Activated CD4-positive, alpha-beta T cell treated with anti-CD3 and anti-CD28 coated beads for 36 hours (primary cell): Measurements from ENCODE around the gene CD209. TPM values are rescaled to one million over a fixed set of nuclear protein-coding genes. Genes with fewer than 3 reads are reported as not detected.
"Not testable (repeated sequence)": the region's sequence is repeated elsewhere in the genome, so short reads cannot be mapped to it uniquely, and the experiment has no call there.

Experiments used
- ATAC-seq: fragments of 200-7000 bp; cut with Tn5 transposase; one replicate; pipeline ENCODE4 v1.10.0; 2021; ENCODE audit warnings: mild to moderate bottlenecking, moderate library complexity
- CTCF ChIA-PET: fragments of 350-600 bp; sonication (Branson Sonifier 250); formaldehyde crosslinking; loops from one replicate; lab custom pipeline; 2021; ENCODE audit warnings: antibody characterized with exemption; lab: Charles Lee
- POLR2A ChIA-PET: fragments of 350-600 bp; sonication (Branson Sonifier 250); formaldehyde crosslinking; loops from one replicate; lab custom pipeline; 2021; ENCODE audit warnings: antibody characterized with exemption, inconsistent platforms; lab: Charles Lee
- DNase-seq: peaks from one replicate; pipeline ENCODE4 v3.0.0-alpha.2; 2020
- H3K27ac Mint-ChIP-seq: one replicate; pipeline ENCODE4 v1.8.0; 2021; ENCODE audit warnings: mixed read lengths
- H3K27me3 Mint-ChIP-seq: one replicate; pipeline ENCODE4 v1.8.0; 2021; ENCODE audit warnings: mixed read lengths
- H3K36me3 Mint-ChIP-seq: one replicate; pipeline ENCODE4 v1.8.0; 2021; ENCODE audit warnings: low read depth, mixed read lengths
- H3K4me1 Mint-ChIP-seq: one replicate; pipeline ENCODE4 v1.8.0; 2021; ENCODE audit warnings: mixed read lengths
- H3K4me3 Mint-ChIP-seq: one replicate; pipeline ENCODE4 v1.8.0; 2021; ENCODE audit warnings: mild to moderate bottlenecking, moderate library complexity, mixed read lengths
- H3K9me3 Mint-ChIP-seq: one replicate; pipeline ENCODE4 v1.8.0; 2021; ENCODE audit warnings: low read depth, mixed read lengths
- intact Hi-C, 2 experiments: fragments of 100-400 bp; cut with DNase I in 1 of 2; cut with micrococcal nuclease in 1 of 2; formaldehyde crosslinking; loops; one replicate each; pipeline versions ENCODE4 v1.14.2 to v1.15.1; 2022 to 2024; cut with DNase I, micrococcal nuclease
- total RNA-seq, 2 experiments: library from RNA; stranded (reverse); gene quantifications; one replicate each; pipeline ENCODE4 v1.2.3, GENCODE V29; 2021

CD209 gene, protein sequence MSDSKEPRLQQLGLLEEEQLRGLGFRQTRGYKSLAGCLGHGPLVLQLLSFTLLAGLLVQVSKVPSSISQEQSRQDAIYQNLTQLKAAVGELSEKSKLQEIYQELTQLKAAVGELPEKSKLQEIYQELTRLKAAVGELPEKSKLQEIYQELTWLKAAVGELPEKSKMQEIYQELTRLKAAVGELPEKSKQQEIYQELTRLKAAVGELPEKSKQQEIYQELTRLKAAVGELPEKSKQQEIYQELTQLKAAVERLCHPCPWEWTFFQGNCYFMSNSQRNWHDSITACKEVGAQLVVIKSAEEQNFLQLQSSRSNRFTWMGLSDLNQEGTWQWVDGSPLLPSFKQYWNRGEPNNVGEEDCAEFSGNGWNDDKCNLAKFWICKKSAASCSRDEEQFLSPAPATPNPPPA
- not detected for total RNA-seq

DNA sequence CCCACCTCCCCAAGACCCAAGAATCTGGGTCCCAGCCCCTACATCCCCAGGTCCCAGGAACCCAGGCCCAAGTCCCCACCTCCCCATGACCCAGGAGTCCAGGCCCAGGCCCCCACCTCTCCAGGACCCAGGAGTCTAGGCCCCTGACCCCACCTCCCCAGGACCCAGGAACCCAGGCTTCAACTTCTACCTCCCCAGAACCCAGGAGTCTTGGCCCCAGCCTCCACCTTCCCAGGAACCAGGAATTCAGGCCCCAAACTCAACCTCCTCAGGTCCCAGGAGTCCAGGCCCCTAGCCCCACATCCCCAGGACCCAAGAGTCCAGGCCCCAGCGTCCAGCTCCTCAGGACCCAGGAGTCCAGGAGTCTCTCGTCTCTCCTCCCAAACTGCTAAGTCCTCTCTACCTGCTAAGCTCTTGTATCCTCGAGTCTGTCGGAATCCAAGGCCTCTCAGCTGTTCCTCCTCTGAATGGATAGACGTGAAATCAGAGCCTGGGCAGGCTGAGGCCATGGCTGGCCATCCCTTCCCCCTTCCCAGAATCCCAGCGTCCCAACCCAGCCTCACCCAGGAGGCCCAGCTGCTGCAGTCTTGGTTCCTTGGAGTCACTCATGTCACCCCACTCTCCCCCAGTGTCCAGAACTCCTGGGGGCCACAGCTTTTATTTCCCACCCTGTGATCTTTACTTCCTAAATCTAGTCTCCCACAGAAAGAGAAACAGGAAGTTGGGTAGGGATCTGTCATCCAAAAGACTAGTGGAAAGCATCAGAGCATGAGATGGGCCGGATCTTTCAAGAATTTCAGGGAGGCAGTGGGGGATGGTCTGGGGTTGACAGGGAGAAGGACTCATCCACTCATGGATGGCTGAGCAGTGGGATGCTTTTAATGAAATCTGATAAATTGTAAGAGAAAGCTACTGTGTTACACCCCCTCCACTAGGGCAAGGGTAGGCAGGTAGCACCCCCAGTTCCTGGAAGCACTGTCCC is at the start of gene CD209:
Gene CD209 (minus strand): TSS at position 632 of the 982 bp plus-strand sequence. CDS start 23 bp downstream, at position 609.
- H3K4me3 Mint-ChIP-seq, result no peak within 1 kb of the TSS
- intact Hi-C loops, result no loop called here
- H3K27ac Mint-ChIP-seq, result no peak within 1 kb of the TSS
- POLR2A ChIA-PET, result interaction anchor here (0.6 kb wide), 2 partner anchors 51 to 703 kb away, joined by 3 to 5 read pairs; no protein-coding TSS in a partner anchor
- peaks cover 39% of the 10 kb centered on the region for H3K27me3 Mint-ChIP-seq
- H3K4me1 Mint-ChIP-seq, result peaks cover 17% of the 10 kb centered on the region
- DNase-seq (no peak), ATAC-seq (no peak)
- H3K9me3 Mint-ChIP-seq, result peaks cover 16% of the 10 kb centered on the region
- H3K36me3 Mint-ChIP-seq, result peaks cover 5% of the 10 kb centered on the region
- CTCF ChIA-PET, result interaction anchor here (0.9 to 1.5 kb wide), 3 partner anchors 8 to 66 kb away, joined by 3 to 6 read pairs (median 3); partner anchors contain the start of gene TRAPPC5

DNA sequence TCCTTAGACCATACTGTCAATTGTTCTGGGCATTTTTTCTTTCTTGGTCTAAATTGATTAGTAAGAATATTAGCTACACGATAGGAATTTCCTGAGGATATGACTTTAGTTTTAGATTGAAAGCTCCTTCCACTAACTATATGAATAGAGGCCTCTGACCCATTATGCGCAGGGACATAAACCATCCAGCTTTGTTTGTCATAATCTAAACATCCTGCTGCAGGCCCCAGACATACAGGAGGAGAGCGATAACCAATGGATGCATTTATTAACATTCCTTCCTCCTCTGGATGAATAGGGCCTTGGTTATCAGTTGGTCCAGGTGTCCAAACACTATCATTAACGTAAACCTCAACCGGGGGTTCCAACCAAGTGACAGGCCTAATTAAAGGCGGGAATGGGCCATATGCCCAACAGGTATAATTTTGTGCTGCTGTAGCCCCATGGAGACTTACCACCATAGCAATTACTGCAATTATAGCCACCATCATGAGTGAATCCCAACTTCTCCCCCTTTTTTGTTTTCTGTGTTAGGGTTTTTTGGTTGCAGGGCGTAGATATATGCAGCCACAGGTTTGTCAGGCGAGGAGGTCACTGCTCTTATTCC is 48.3 kb upstream of the CD209 start:
- DNase-seq, result no peak
- ChIA-PET CTCF (interaction anchor here (0.6 to 0.9 kb wide), 3 partner anchors 49 to 227 kb away, joined by 3 read pairs; no protein-coding TSS in a partner anchor), POLR2A (no interaction called here)
- Mint-ChIP-seq H3K27ac (no peak overlapping the region), H3K27me3 (peaks cover 13% of the 10 kb centered on the region), H3K36me3 (no peaks in the 10 kb centered on the region), H3K4me3 (no peak overlapping the region), H3K4me1 (peaks cover 8% of the 10 kb centered on the region), H3K9me3 (no peaks in the 10 kb centered on the region)
- intact Hi-C loops, result loop anchor here in 1 of 2 experiments (5.0 kb wide), 1 partner anchor 443 kb away; no protein-coding TSS in a partner anchor
- ATAC-seq, result no peak

DNA sequence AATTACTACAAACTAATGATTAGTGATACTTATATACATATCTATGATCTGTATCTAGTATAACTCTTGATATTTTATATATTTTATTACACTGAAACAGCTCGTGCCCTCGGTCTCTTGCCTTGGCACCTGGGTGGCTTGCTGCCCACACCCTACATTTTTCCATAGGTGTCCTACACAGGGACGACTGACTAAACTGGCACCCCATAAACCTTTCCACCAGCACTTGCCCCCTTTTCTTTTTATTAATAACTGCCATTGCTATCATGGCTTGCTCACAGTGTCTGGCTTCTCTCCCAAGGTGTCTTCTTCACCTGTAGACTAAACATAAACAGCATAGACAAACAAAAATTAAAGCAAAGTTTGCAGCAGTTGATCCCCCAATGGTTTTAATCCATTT is 46.2 kb upstream of the CD209 start:
- Mint-ChIP-seq H3K27me3 (peaks cover 18% of the 10 kb centered on the region), H3K9me3 (no peaks in the 10 kb centered on the region), H3K4me1 (peaks cover 9% of the 10 kb centered on the region), H3K36me3 (no peaks in the 10 kb centered on the region), H3K4me3 (no peak overlapping the region), H3K27ac (no peak overlapping the region)
- DNase-seq (no peak), ATAC-seq (no peak)
- POLR2A ChIA-PET, result no interaction called here
- intact Hi-C loops, result no loop called here
- CTCF ChIA-PET, result no interaction called here

DNA sequence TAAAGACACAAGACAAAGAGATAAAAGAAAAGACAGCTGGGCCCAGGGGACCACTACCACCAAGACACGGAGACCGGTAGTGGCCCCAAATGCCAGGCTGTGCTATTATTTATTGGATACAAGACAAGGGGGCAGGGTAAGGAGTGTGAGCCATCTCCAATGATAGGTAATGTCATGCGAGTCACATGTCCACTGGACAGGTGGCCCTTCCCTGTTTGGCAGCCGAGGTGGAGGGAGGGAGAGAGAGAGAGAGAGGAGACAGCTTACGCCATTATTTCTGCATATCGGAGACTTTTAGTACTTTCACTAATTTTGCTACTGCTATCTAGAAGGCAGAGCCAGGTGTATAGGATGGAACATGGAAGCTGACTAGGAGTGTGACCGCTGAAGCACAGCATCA is 45.4 kb upstream of the CD209 start:
- CTCF ChIA-PET, H3K4me3 Mint-ChIP-seq, H3K27ac Mint-ChIP-seq, H3K9me3 Mint-ChIP-seq, DNase-seq, POLR2A ChIA-PET, H3K4me1 Mint-ChIP-seq, intact Hi-C loops, H3K36me3 Mint-ChIP-seq, ATAC-seq: not testable (repeated sequence)
- H3K27me3 Mint-ChIP-seq, result peaks cover 23% of the 10 kb centered on the region

DNA sequence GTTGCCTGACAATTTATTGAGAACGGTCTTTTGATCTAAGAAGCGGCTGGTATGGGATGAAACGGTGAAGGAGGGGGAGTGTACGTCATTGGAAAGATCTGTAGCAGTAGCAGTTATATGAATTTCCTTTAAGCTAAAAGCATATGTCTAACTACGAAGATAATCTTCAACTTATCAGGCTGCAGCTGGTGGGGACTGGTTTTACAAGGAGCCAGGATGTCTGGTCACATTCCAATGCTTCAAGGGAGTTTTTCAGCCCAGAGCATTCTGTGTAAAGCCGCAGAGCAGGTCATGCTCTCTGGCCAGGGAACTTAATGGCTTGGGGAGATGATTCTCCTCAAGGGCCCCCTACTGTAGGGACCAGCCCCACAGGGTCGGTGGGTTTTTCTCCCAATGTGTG is 44.9 kb upstream of the CD209 start:
- ChIA-PET POLR2A (no interaction called here), CTCF (no interaction called here)
- no peaks in the 10 kb centered on the region for H3K36me3 Mint-ChIP-seq
- H3K4me3 Mint-ChIP-seq, result no peak overlapping the region
- ATAC-seq (no peak), DNase-seq (no peak)
- H3K9me3 Mint-ChIP-seq, result no peaks in the 10 kb centered on the region
- H3K4me1 Mint-ChIP-seq, result peaks cover 9% of the 10 kb centered on the region
- peaks cover 26% of the 10 kb centered on the region for H3K27me3 Mint-ChIP-seq
- H3K27ac Mint-ChIP-seq, result no peak overlapping the region
- intact Hi-C loops, result no loop called here

DNA sequence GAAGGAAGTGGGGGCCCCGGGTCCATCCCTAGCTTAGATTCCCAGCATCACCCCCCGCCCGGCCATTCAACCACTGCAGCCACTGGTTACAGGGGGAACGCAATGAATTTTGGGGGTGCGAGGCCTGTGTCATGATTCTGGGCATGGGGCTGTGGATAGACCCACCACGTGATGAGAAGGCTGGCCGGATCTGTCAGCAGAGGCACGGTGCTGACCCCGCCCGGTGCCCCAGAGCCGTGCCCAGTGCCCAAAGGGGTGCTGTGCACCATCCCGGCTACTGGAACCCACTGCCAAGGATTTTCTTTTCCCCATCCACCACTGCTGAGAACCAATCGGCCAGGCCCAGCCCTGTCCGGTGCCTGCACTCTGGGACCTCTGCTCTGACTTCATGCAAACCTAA is 43.1 kb upstream of the CD209 start:
- Mint-ChIP-seq H3K27ac (no peak overlapping the region), H3K27me3 (peaks cover 30% of the 10 kb centered on the region), H3K9me3 (no peaks in the 10 kb centered on the region), H3K4me1 (peaks cover 9% of the 10 kb centered on the region), H3K36me3 (no peaks in the 10 kb centered on the region), H3K4me3 (no peak overlapping the region)
- ChIA-PET POLR2A (no interaction called here), CTCF (no interaction called here)
- DNase-seq (no peak), ATAC-seq (no peak)
- intact Hi-C loops, result no loop called here

DNA sequence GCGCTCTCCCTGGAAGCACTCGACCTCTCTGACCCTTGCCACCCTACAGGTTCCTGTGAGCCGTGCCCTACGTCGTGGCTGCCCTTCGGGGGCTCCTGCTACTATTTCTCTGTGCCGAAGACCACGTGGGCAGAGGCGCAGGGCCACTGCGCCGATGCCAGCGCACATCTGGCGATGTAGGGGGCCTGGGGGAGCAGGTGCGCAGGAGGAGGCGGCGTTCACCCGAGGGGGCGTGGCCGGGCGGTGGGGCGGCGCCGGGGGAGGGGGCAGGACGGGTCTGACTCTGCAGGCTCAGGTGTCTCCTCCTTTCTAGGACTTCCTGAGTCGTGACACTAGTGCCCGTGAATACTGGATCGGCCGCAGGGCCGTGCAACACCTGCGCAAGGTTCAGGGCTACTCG is 42.1 kb upstream of the CD209 start:
- no peaks in the 10 kb centered on the region for H3K9me3 Mint-ChIP-seq
- H3K4me1 Mint-ChIP-seq, result peaks cover 9% of the 10 kb centered on the region

DNA sequence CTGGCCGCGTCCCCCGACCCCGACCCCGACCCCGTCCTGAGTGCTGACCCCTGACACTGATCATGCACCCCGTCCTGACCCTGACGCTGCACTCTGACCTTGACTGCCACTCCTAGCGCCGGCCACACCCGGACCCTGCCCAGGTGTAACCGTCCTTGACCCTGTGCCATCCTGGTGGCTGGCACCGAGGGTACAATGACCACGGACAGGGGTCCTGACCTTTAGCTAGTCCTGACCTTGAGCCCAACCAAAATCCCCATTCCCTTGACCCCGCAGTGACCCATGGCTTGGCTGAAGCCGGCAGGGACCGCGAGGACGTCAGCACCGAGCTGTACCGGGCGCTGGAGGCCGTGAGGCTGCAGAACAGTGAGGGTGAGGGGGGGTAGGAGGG is 41.6 kb upstream of the CD209 start:
- no peak for ATAC-seq

More for the DNA sequence above, 42.1 kb upstream of the CD209 start:
- ATAC-seq (peak; percentile 36), DNase-seq (peak; percentile 48)
- no peak overlapping the region for H3K4me3 Mint-ChIP-seq
- H3K36me3 Mint-ChIP-seq, result no peaks in the 10 kb centered on the region
- no peak overlapping the region for H3K27ac Mint-ChIP-seq
- intact Hi-C loops, result no loop called here
- peaks cover 37% of the 10 kb centered on the region for H3K27me3 Mint-ChIP-seq
- ChIA-PET CTCF (no interaction called here), POLR2A (no interaction called here)

DNA sequence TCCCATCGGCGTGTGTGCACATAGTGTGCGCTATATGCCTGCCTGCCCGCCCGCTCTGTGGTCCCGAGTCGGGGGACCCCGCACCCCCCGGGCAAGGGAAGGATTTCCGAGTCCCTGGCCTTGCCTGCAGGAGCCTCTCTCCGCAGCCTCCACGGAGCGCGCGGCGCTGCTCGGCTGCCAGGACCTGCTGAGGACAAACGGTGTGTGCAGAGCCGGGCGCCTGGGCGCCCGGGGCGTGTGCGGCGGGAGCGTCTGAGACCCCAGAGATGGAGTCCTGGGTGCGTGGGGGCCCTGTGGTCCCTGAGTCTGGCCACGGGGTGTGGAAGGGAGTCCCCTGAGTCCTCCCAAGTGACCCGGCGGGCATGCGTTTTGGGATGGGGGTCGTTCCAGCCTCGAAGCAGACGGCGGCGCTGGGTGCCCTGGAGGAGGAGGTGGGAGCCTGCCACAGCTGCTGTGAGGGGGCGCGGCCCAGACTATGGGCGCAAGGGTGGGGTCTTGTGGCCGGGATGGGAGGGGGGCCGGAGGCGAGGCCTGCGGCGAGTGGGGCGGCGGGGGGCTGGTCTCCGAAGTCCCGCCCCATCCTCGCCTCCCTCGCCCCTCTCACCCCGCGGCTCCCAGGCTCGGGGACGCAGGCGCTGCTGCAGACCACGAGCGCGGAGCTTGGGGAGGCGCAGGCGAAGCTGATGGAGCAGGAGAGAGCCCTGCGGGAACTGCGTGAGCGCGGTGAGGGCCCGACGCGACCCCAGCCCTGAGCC is 41.0 kb upstream of the CD209 start:
- no peak for ATAC-seq
- H3K27ac Mint-ChIP-seq, result no peak overlapping the region
- POLR2A ChIA-PET, result no interaction called here
- intact Hi-C loops, result no loop called here
- CTCF ChIA-PET, result no interaction called here
- no peak for DNase-seq
- H3K27me3 Mint-ChIP-seq, result peaks cover 46% of the 10 kb centered on the region
- H3K4me1 Mint-ChIP-seq, result peaks cover 12% of the 10 kb centered on the region
- no peaks in the 10 kb centered on the region for H3K36me3 Mint-ChIP-seq
- no peaks in the 10 kb centered on the region for H3K9me3 Mint-ChIP-seq
- H3K4me3 Mint-ChIP-seq, result no peak overlapping the region

More for the DNA sequence above, 41.6 kb upstream of the CD209 start:
- Mint-ChIP-seq H3K27ac (no peak overlapping the region), H3K4me1 (peaks cover 11% of the 10 kb centered on the region), H3K36me3 (no peaks in the 10 kb centered on the region), H3K4me3 (no peak overlapping the region), H3K9me3 (no peaks in the 10 kb centered on the region), H3K27me3 (peaks cover 41% of the 10 kb centered on the region)
- intact Hi-C loops, result no loop called here
- CTCF ChIA-PET, result no interaction called here
- no peak for DNase-seq
- POLR2A ChIA-PET, result no interaction called here

DNA sequence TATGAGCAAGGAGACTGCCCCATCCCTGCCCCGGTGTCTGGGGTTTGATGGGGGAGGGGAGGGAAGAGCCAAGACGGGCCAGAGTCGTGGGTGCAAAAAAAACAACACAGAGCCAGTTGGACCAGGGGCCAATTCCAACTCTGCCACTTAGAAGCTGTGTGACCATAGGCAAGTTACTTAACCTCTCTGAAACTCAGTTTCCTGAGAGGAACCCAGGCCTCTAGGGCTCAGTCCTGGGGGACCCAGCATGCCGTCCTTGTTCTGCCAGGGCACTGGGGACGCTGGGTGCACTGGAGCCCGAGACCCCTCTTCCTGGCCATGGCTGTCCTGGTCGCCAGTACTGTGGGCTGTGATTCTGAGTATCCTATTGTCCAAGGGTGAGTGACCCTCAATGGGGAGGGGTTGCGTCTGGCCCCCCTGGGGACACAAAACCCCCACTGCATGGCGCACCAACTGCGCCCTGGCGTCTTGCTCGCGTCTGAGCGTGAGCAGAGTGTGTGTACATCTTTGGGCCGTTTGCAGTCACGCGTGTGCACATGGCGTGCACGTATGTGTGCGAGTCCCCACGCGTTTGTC is 40.4 kb upstream of the CD209 start:
- CTCF ChIA-PET, result interaction anchor here (1.2 kb wide), 1 partner anchor 13 kb away, joined by 3 read pairs; no protein-coding TSS in a partner anchor
- no peak overlapping the region for H3K4me3 Mint-ChIP-seq
- H3K27me3 Mint-ChIP-seq, result peaks cover 52% of the 10 kb centered on the region
- no peak overlapping the region for H3K27ac Mint-ChIP-seq
- ATAC-seq (no peak), DNase-seq (no peak)
- H3K4me1 Mint-ChIP-seq, result peaks cover 12% of the 10 kb centered on the region
- POLR2A ChIA-PET, result no interaction called here
- no peaks in the 10 kb centered on the region for H3K9me3 Mint-ChIP-seq
- H3K36me3 Mint-ChIP-seq, result no peaks in the 10 kb centered on the region
- intact Hi-C loops, result no loop called here
